Measurements from ENCODE around the gene ADD1.
"Not testable (repeated sequence)": the region's sequence is repeated elsewhere in the genome, so short reads cannot be mapped to it uniquely, and the experiment has no call there.

Gene ADD1

GRCh38 chr4:2947926-2948325 lies 104.3 kb downstream of the ADD1 start:
- no peak for DNase-seq
- in situ Hi-C loops (cut with MboI; ENCODE audit: low pct_unique_long_range_greater_than_20kb, low sequenced_read_pairs): no loop called here

GRCh38 chr4:2948895-2949781 lies 105.5 kb downstream of the ADD1 start:
- in situ Hi-C loops (cut with MboI; ENCODE audit: low pct_unique_long_range_greater_than_20kb, low sequenced_read_pairs): no loop called here
- DNase-seq: peak; percentile 41

GRCh38 chr4:2949782-2950125 lies 106.1 kb downstream of the ADD1 start:
- no peak for DNase-seq
- in situ Hi-C loops (cut with MboI; ENCODE audit: low pct_unique_long_range_greater_than_20kb, low sequenced_read_pairs): no loop called here

GRCh38 chr4:2950221-2950989 lies 106.8 kb downstream of the ADD1 start:
- in situ Hi-C loops (cut with MboI; ENCODE audit: low pct_unique_long_range_greater_than_20kb, low sequenced_read_pairs): no loop called here
- DNase-seq: no peak

GRCh38 chr4:2953496-2953895 lies 109.9 kb downstream of the ADD1 start:
- no peak for DNase-seq

GRCh38 chr4:2954358-2955185 lies 110.9 kb downstream of the ADD1 start:
- no peak for DNase-seq
- in situ Hi-C loops (cut with MboI; ENCODE audit: low pct_unique_long_range_greater_than_20kb, low sequenced_read_pairs): no loop called here

More at GRCh38 chr4:2953496-2953895, 109.9 kb downstream of the ADD1 start:
- in situ Hi-C loops (cut with MboI; ENCODE audit: low pct_unique_long_range_greater_than_20kb, low sequenced_read_pairs): no loop called here

GRCh38 chr4:2955186-2956044 lies 111.8 kb downstream of the ADD1 start:
- DNase-seq; in situ Hi-C loops (cut with MboI; ENCODE audit: low pct_unique_long_range_greater_than_20kb, low sequenced_read_pairs): not testable (repeated sequence)

GRCh38 chr4:2958446-2958845 lies 114.8 kb downstream of the ADD1 start:
- in situ Hi-C loops (cut with MboI; ENCODE audit: low pct_unique_long_range_greater_than_20kb, low sequenced_read_pairs): no loop called here
- DNase-seq: no peak

- in situ Hi-C loops (cut with MboI; ENCODE audit: low pct_unique_long_range_greater_than_20kb, low sequenced_read_pairs): not testable (repeated sequence)
Observed at GRCh38 chr4:2960450-2960849, 116.8 kb downstream of the ADD1 start.

GRCh38 chr4:2961421-2961810 lies 117.8 kb downstream of the ADD1 start:
- no peak for DNase-seq
- in situ Hi-C loops (cut with MboI; ENCODE audit: low pct_unique_long_range_greater_than_20kb, low sequenced_read_pairs): no loop called here

More at GRCh38 chr4:2960450-2960849, 116.8 kb downstream of the ADD1 start:
- DNase-seq: not testable (repeated sequence)

GRCh38 chr4:2961811-2962441 lies 118.3 kb downstream of the ADD1 start:
- in situ Hi-C loops (cut with MboI; ENCODE audit: low pct_unique_long_range_greater_than_20kb, low sequenced_read_pairs): no loop called here
- peak; percentile 70 for DNase-seq

- no peak for DNase-seq
Observed at GRCh38 chr4:2962614-2963174, 119.0 kb downstream of the ADD1 start.

GRCh38 chr4:2963175-2963965 lies 119.7 kb downstream of the ADD1 start, which contains the start of the genes GRK4 and NOP14:
TSS of gene GRK4 (plus strand) at chr4:2963571. CDS start at chr4:2964071, 500 bp downstream.
TSS of gene NOP14 (minus strand) at chr4:2963406. CDS start at chr4:2963319, 87 bp downstream.
- in situ Hi-C loops (cut with MboI; ENCODE audit: low pct_unique_long_range_greater_than_20kb, low sequenced_read_pairs): no loop called here
- DNase-seq: peak; percentile 97

More at GRCh38 chr4:2962614-2963174, 119.0 kb downstream of the ADD1 start:
- in situ Hi-C loops (cut with MboI; ENCODE audit: low pct_unique_long_range_greater_than_20kb, low sequenced_read_pairs): no loop called here

- no peak for DNase-seq
- in situ Hi-C loops (cut with MboI; ENCODE audit: low pct_unique_long_range_greater_than_20kb, low sequenced_read_pairs): no loop called here
Observed at GRCh38 chr4:2963966-2964471, 120.4 kb downstream of the ADD1 start.

GRCh38 chr4:2964706-2965258 lies 121.1 kb downstream of the ADD1 start:
- peak; percentile 22 for DNase-seq
- in situ Hi-C loops (cut with MboI; ENCODE audit: low pct_unique_long_range_greater_than_20kb, low sequenced_read_pairs): no loop called here

GRCh38 chr4:2965262-2965661 lies 121.6 kb downstream of the ADD1 start:
- in situ Hi-C loops (cut with MboI; ENCODE audit: low pct_unique_long_range_greater_than_20kb, low sequenced_read_pairs): no loop called here
- DNase-seq: no peak

Data from KBM-7 (cell line).